GM21619 (cell line): ENCODE measurements around the gene TRIP13.
A peak's percentile ranks its signal among the peaks of the same experiment; 100 is the strongest.

Experiments
- ATAC-seq: cut with Tn5 transposase; IDR thresholded peaks from one replicate; pipeline ENCODE4 v1.9.1; 2021; ENCODE audit not compliant: unreplicated experiment

The TRIP13 gene

GRCh38 chr5:949815-950560, 57.3 kb downstream of the TRIP13 start:
- ATAC-seq = no peak

- no peak for ATAC-seq
Observed at GRCh38 chr5:951940-952596, 59.4 kb downstream of the TRIP13 start.

GRCh38 chr5:952597-953271, 60.0 kb downstream of the TRIP13 start:
- no peak for ATAC-seq

- ATAC-seq = no peak
Observed at GRCh38 chr5:953535-954449, 61.1 kb downstream of the TRIP13 start.

- no peak for ATAC-seq
Observed at GRCh38 chr5:955886-956761, 63.4 kb downstream of the TRIP13 start.

GRCh38 chr5:956941-957747, 64.5 kb downstream of the TRIP13 start:
- peak; percentile 76 for ATAC-seq

- ATAC-seq = no peak
Observed at GRCh38 chr5:957748-958485, 65.2 kb downstream of the TRIP13 start.

GRCh38 chr5:958701-959571, 66.3 kb downstream of the TRIP13 start:
- ATAC-seq = no peak

- ATAC-seq = no peak
Observed at GRCh38 chr5:959581-960531, 67.2 kb downstream of the TRIP13 start.

GRCh38 chr5:960551-960950, 67.9 kb downstream of the TRIP13 start:
- no peak for ATAC-seq

GRCh38 chr5:961002-961710, 68.5 kb downstream of the TRIP13 start:
- ATAC-seq = no peak

- no peak for ATAC-seq
Observed at GRCh38 chr5:961711-962240, 69.1 kb downstream of the TRIP13 start.

- no peak for ATAC-seq
Observed at GRCh38 chr5:962386-962785, 69.7 kb downstream of the TRIP13 start.

GRCh38 chr5:962801-963200, 70.1 kb downstream of the TRIP13 start:
- ATAC-seq = no peak

- ATAC-seq = no peak
Observed at GRCh38 chr5:963310-963672, 70.6 kb downstream of the TRIP13 start.
